HEK293 (cell line): ENCODE results near the gene RLF.

ENCODE experiments used
- ATF2 ChIP-seq: fragments of 450-650 bp; formaldehyde crosslinking; IDR thresholded peaks from 2 replicates; pipeline ENCODE4 v1.5.1; 2016; ENCODE audit warnings: missing biosample characterization, missing genetic modification characterization, low read depth
- BCL6B ChIP-seq: fragments of 450-650 bp; formaldehyde crosslinking; IDR thresholded peaks from 2 replicates; pipeline ENCODE4 v1.5.1; 2017; ENCODE audit warnings: missing biosample characterization, missing genetic modification characterization
- HOXC10 ChIP-seq: sonication (generic); formaldehyde crosslinking; IDR thresholded peaks from 2 replicates; pipeline ENCODE4 v1.8.1; 2023; ENCODE audit warnings: mild to moderate bottlenecking, missing genetic modification reagents
- KLF16 ChIP-seq: fragments of 450-650 bp; formaldehyde crosslinking; IDR thresholded peaks from 2 replicates; pipeline ENCODE4 v1.5.1; 2017; ENCODE audit warnings: missing biosample characterization, missing genetic modification characterization
- KLF7 ChIP-seq: fragments of 450-650 bp; formaldehyde crosslinking; IDR thresholded peaks from 2 replicates; pipeline ENCODE4 v1.5.1; 2016; ENCODE audit warnings: missing biosample characterization, missing genetic modification characterization, borderline replicate concordance
- KLF8 ChIP-seq: fragments of 450-650 bp; formaldehyde crosslinking; IDR thresholded peaks from 2 replicates; pipeline ENCODE4 v1.5.1; 2016; ENCODE audit warnings: missing biosample characterization, missing genetic modification characterization
- REST ChIP-seq: fragments of 450-650 bp; formaldehyde crosslinking; IDR thresholded peaks from 2 replicates; pipeline ENCODE4 v1.5.1; 2016; ENCODE audit warnings: missing biosample characterization, missing genetic modification characterization
- ZBTB17 ChIP-seq: fragments of 450-650 bp; formaldehyde crosslinking; IDR thresholded peaks from 2 replicates; pipeline ENCODE4 v1.5.1; 2016; ENCODE audit warnings: missing biosample characterization, missing genetic modification characterization
- ZBTB20 ChIP-seq: fragments of 450-650 bp; formaldehyde crosslinking; IDR thresholded peaks from 2 replicates; pipeline ENCODE4 v1.5.1; 2016; ENCODE audit warnings: missing biosample characterization, missing genetic modification characterization
- ZBTB21 ChIP-seq: fragments of 450-650 bp; formaldehyde crosslinking; IDR thresholded peaks from 2 replicates; pipeline ENCODE4 v1.5.1; 2017; ENCODE audit warnings: missing biosample characterization, missing genetic modification characterization
- ZBTB6 ChIP-seq: fragments of 450-650 bp; formaldehyde crosslinking; IDR thresholded peaks from 2 replicates; pipeline ENCODE4 v1.5.1; 2017; ENCODE audit warnings: missing biosample characterization, missing genetic modification characterization
- ZNF140 ChIP-seq: fragments of 450-650 bp; formaldehyde crosslinking; IDR thresholded peaks from 2 replicates; pipeline ENCODE4 v1.5.1; 2016; ENCODE audit warnings: missing biosample characterization, missing genetic modification characterization
- ZNF18 ChIP-seq: fragments of 450-650 bp; formaldehyde crosslinking; IDR thresholded peaks from 2 replicates; pipeline ENCODE4 v1.5.1; 2016; ENCODE audit warnings: missing biosample characterization, missing genetic modification characterization
- ZNF184 ChIP-seq: fragments of 450-650 bp; IDR thresholded peaks from 2 replicates; pipeline ENCODE4 v1.5.1; 2018; ENCODE audit warnings: missing biosample characterization, mild to moderate bottlenecking, missing genetic modification characterization
- ZNF239 ChIP-seq: fragments of 450-650 bp; formaldehyde crosslinking; IDR thresholded peaks from 2 replicates; pipeline ENCODE4 v1.5.1; 2016; ENCODE audit warnings: missing biosample characterization, missing genetic modification characterization
- ZNF292 ChIP-seq: fragments of 450-650 bp; formaldehyde crosslinking; IDR thresholded peaks from 2 replicates; pipeline ENCODE4 v1.5.1; 2016; ENCODE audit warnings: low read depth, missing biosample characterization, missing genetic modification characterization, borderline replicate concordance
- ZNF311 ChIP-seq: fragments of 450-650 bp; formaldehyde crosslinking; IDR thresholded peaks from 2 replicates; pipeline ENCODE4 v1.5.1; 2017; ENCODE audit warnings: missing biosample characterization, missing genetic modification characterization, borderline replicate concordance
- ZNF324 ChIP-seq: fragments of 450-650 bp; formaldehyde crosslinking; IDR thresholded peaks from 2 replicates; pipeline ENCODE4 v1.5.1; 2016; ENCODE audit warnings: missing biosample characterization, missing genetic modification characterization
- ZNF341 ChIP-seq: fragments of 450-650 bp; formaldehyde crosslinking; IDR thresholded peaks from 2 replicates; pipeline ENCODE4; 2016; ENCODE audit warnings: low read depth, missing biosample characterization, missing genetic modification characterization
- ZNF394 ChIP-seq: fragments of 450-650 bp; formaldehyde crosslinking; IDR thresholded peaks from 2 replicates; pipeline ENCODE4 v1.5.1; 2016; ENCODE audit warnings: missing biosample characterization, missing genetic modification characterization, mild to moderate bottlenecking, moderate library complexity, borderline replicate concordance
- ZNF560 ChIP-seq: fragments of 450-650 bp; formaldehyde crosslinking; IDR thresholded peaks from 2 replicates; pipeline ENCODE4 v1.5.1; 2017; ENCODE audit warnings: missing biosample characterization, missing genetic modification characterization, borderline replicate concordance
- ZNF654 ChIP-seq: fragments of 450-650 bp; formaldehyde crosslinking; IDR thresholded peaks from 2 replicates; pipeline ENCODE4 v1.5.1; 2016; ENCODE audit warnings: low read depth, missing biosample characterization, missing genetic modification characterization
- ZNF660 ChIP-seq: fragments of 450-650 bp; IDR thresholded peaks from 2 replicates; pipeline ENCODE4 v1.5.1; 2018; ENCODE audit warnings: missing biosample characterization, mild to moderate bottlenecking, missing genetic modification characterization
- ZNF777 ChIP-seq: fragments of 450-650 bp; formaldehyde crosslinking; IDR thresholded peaks from 2 replicates; pipeline ENCODE4 v1.5.1; 2017; ENCODE audit warnings: missing biosample characterization, missing genetic modification characterization, borderline replicate concordance
- ZNF792 ChIP-seq: fragments of 450-650 bp; formaldehyde crosslinking; IDR thresholded peaks from 2 replicates; pipeline ENCODE4 v1.5.1; 2016; ENCODE audit warnings: missing biosample characterization, missing genetic modification characterization
- TF ChIP-seq, protein P1 (sequence below): fragments of 450-650 bp; formaldehyde crosslinking; IDR thresholded peaks from 2 replicates; pipeline ENCODE4 v1.5.1; 2016; ENCODE audit warnings: missing biosample characterization, missing genetic modification characterization
- TF ChIP-seq, protein P2 (sequence below): fragments of 450-650 bp; formaldehyde crosslinking; IDR thresholded peaks from 2 replicates; pipeline ENCODE4 v1.5.1; 2017; ENCODE audit warnings: missing biosample characterization, missing genetic modification characterization

Gene RLF

DNA sequence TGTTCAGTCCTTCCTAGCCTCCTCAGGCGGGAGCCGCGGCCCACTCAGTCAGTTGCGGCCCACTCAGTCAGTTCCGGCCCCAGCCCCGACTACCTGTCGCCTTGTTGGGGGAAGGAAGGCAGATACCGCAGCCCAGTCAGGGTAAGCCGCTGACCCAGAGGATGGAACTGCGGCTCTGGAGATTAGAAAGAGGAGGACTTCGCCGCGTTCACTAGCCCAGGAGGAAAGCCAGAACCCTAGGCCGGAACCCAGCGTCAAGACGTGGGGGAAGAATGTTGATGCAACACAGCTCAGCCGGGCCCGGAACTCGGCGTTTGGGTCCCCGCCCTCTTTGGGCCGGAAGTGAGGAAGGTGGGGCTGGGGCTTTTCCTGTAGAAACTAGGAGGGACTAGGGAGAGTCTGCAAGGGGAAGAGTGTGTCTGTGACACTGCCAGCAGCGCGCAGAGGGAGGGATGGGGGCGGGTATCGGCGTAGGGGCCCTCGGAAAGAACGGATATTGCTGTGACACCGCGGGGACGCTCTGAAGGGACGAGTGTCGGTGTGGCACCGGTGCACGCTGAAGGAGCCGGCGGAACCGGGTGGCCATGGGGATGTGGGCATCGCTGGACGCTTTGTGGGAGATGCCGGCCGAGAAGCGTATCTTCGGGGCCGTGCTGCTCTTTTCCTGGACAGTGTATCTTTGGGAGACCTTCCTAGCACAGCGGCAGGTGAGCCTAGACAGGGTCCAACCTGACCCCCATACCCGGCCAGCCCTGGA, 96.7 kb downstream of the RLF start, which contains the start of gene ZMPSTE24 (continued):
- TF ChIP-seq REST (tag by site-specific recombination) (no peak; the same call in none of the 2 replicates), ZNF18 (tag by site-specific recombination) (peak; percentile 44; the same call in 1 of the 2 replicates), ZNF777 (tag by site-specific recombination) (peak; percentile 86), ZNF292 (tag by site-specific recombination) (no peak), ZNF239 (tag by site-specific recombination) (peak; percentile 80), ZBTB17 (tag by site-specific recombination) (peak; percentile 99), KLF16 (peak; percentile 100), ZBTB20 (tag by site-specific recombination) (peak; percentile 96), ZBTB21 (tag by site-specific recombination) (peak; percentile 83), ZNF654 (tag by site-specific recombination) (peak; percentile 2; the same call in 1 of the 2 replicates), ZNF324 (tag by site-specific recombination) (peak; percentile 97), ZNF560 (no peak), ZNF394 (tag by site-specific recombination) (peak; percentile 94), ZNF184 (tag by site-specific recombination) (no peak; the same call in none of the 2 replicates), HOXC10 (CRISPR knock-in tag) (peak; percentile 66; the same call in 1 of the 2 replicates), ZNF311 (tag by site-specific recombination) (no peak), ATF2 (tag by site-specific recombination) (peak; percentile 32; the same call in 1 of the 2 replicates), ZNF792 (tag by site-specific recombination) (peak; percentile 72; the same call in 1 of the 2 replicates), BCL6B (tag by site-specific recombination) (0 out of 2 replicates have a peak, but pooled peaks have one; percentile 7), ZNF140 (tag by site-specific recombination) (no peak), ZNF660 (tag by site-specific recombination) (peak; percentile 99), KLF7 (tag by site-specific recombination) (peak; percentile 100), ZBTB6 (tag by site-specific recombination) (peak; percentile 82), ZNF341 (peak; percentile 96), KLF8 (tag by site-specific recombination) (peak; percentile 100)
- TF ChIP-seq, protein P1, sequence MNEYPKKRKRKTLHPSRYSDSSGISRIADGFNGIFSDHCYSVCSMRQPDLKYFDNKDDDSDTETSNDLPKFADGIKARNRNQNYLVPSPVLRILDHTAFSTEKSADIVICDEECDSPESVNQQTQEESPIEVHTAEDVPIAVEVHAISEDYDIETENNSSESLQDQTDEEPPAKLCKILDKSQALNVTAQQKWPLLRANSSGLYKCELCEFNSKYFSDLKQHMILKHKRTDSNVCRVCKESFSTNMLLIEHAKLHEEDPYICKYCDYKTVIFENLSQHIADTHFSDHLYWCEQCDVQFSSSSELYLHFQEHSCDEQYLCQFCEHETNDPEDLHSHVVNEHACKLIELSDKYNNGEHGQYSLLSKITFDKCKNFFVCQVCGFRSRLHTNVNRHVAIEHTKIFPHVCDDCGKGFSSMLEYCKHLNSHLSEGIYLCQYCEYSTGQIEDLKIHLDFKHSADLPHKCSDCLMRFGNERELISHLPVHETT, result peak; percentile 99
- TF ChIP-seq, protein P2, sequence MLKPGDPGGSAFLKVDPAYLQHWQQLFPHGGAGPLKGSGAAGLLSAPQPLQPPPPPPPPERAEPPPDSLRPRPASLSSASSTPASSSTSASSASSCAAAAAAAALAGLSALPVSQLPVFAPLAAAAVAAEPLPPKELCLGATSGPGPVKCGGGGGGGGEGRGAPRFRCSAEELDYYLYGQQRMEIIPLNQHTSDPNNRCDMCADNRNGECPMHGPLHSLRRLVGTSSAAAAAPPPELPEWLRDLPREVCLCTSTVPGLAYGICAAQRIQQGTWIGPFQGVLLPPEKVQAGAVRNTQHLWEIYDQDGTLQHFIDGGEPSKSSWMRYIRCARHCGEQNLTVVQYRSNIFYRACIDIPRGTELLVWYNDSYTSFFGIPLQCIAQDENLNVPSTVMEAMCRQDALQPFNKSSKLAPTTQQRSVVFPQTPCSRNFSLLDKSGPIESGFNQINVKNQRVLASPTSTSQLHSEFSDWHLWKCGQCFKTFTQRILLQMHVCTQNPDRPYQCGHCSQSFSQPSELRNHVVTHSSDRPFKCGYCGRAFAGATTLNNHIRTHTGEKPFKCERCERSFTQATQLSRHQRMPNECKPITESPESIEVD (tag by site-specific recombination), result no peak
